Heart left ventricle (tissue), 16 donors: ENCODE data around the gene PTPN3. TPM values are rescaled to one million over a fixed set of nuclear protein-coding genes. Genes with fewer than 3 reads are reported as not detected.

Source experiments
- ATAC-seq, 4 donors: fragments of 200-7000 bp; cut with Tn5 transposase; one replicate each; pipeline ENCODE4 v1.9.1; 2020 to 2022; ENCODE audit warnings: moderate library complexity in 4 of 4, mild to moderate bottlenecking in 3 of 4, moderate number of reproducible peaks in 1 of 4
- DNase-seq, 5 donors: peaks; one replicate each; pipeline ENCODE4 v3.0.0-alpha.2; 2020
- H3K27ac ChIP-seq, 12 donors: fragments of 200-600 bp; sonication (generic) in 4 of 12; one replicate each; pipeline versions ENCODE4 v1.5.0 to v1.8.0; 2016 to 2022; ENCODE audit warnings: mild to moderate bottlenecking in 2 of 12
- H3K27me3 ChIP-seq, 9 donors: fragments of 200-600 bp; sonication (generic) in 2 of 9; one replicate each; pipeline versions ENCODE4 v1.5.1 to v1.8.0; 2016 to 2022; ENCODE audit warnings: mild to moderate bottlenecking in 3 of 9
- H3K36me3 ChIP-seq, 9 donors: fragments of 200-600 bp; sonication (generic) in 2 of 9; one replicate each; pipeline versions ENCODE4 v1.5.0 to v1.8.0; 2018 to 2022; ENCODE audit warnings: mild to moderate bottlenecking in 2 of 9
- H3K4me1 ChIP-seq, 12 donors: fragments of 200-600 bp; sonication (generic) in 4 of 12; one replicate each; pipeline versions ENCODE4 v1.5.0 to v1.8.0; 2016 to 2022; ENCODE audit warnings: mild to moderate bottlenecking in 3 of 12
- H3K4me3 ChIP-seq, 12 donors: fragments of 200-600 bp; sonication (generic) in 4 of 12; one replicate each; pipeline versions ENCODE4 v1.5.0 to v1.8.0; 2017 to 2022; ENCODE audit warnings: mild to moderate bottlenecking in 9 of 12, moderate library complexity in 4 of 12
- H3K9me3 ChIP-seq, 12 donors: fragments of 200-600 bp; sonication (generic) in 4 of 12; one replicate each; pipeline versions ENCODE4 v1.5.0 to v1.8.0; 2016 to 2022; ENCODE audit warnings: mild to moderate bottlenecking in 1 of 12
- POLR2A ChIP-seq, 2 donors: fragments of 450-650 bp; IDR thresholded peaks; one replicate each; pipeline ENCODE4 v1.6.1; 2017; ENCODE audit warnings: antibody characterized with exemption in 2 of 2, mild to moderate bottlenecking in 2 of 2, moderate library complexity in 2 of 2
- WGBS, 4 donors: extraction: QIAGEN DNeasy Blood & Tissue Kit in 2 of 4; methylation state at CpG; one replicate each; pipeline versions ENCODE4 v1.1.5 to v1.1.7; 2013 to 2018; 5-methylcytosine and 5-hydroxymethylcytosine counted together
- intact Hi-C, 10 donors: fragments of 100-400 bp; cut with DNase I; formaldehyde crosslinking; loops; one replicate each; pipeline versions ENCODE4 v1.11.1 to v1.14.2; 2022
- polyA plus RNA-seq, 2 donors: library from polyadenylated mRNA; stranded (reverse); fragments of 200-250 nt; gene quantifications; one replicate each; pipeline ENCODE4 v1.2.3, GENCODE V29; 2013
- total RNA-seq, 9 donors: library from RNA; depleted of rRNA in 2 of 9; stranded (reverse); fragments of >200 nt in 2 of 9; fragmentation: NEBNext Ultra II Directional in 3 of 9; extraction: Animal tissue kit (Norgen Biotek cat#: 25700) in 3 of 9; gene quantifications; one replicate each; pipeline versions ENCODE4 v1.1.0 to v1.2.4, GENCODE V29; 2016 to 2023
- TF ChIP-seq, protein P1 (sequence below), 12 donors: fragments of 200-600 bp; sonication (generic) in 4 of 12; IDR thresholded peaks; one replicate each; pipeline versions ENCODE4 v1.5.0 to v1.8.0; 2018 to 2022; ENCODE audit warnings: antibody characterized with exemption in 12 of 12, mild to moderate bottlenecking in 5 of 12
- donor health status: ischemic (EF 13 %, LVEDD 7.1; RV severe dilation, severe dysfunction).
- donor health status: healthy with polysubstance abuse.
- donor health status: DM: no; HTN: yes; CAD: no.
- donor health status: DM: no; HTN: no; CAD: no.
- donor health status: ischemic (EF 25% LVEDD 6.9; RV normal size, moderate dysfunction).
- donor health status: ischemic (EF 25% LVEDD 5.7; RV mildly dilated, moderate dysfunction).
- donor health status: healthy.
- donor health status: DM: yes; HTN: yes; CAD: no.
- donor health status: ischemic (EF 35%, LVEDD 5.7; RV mildly dilated, moderate dysfunction).
- donor health status: nonischemic (EF 11% LVEDD 7.7; RV severe dilation, severe dysfunction).
- donor health status: DM: yes; HTN: yes; CAD: no.
- donor health status: PGD.
- donor health status: ischemic (EF 29% LVEDD 5.4; RV normal size, mild dysfunction).
- donor health status: nonischemic (EF 23%, LVEDD 6.1; RV moderate dilation, normal function).

The PTPN3 gene
- total and polyA plus RNA-seq, 11 donors = 6.9 to 77.0 (median 51.7) TPM

DNA sequence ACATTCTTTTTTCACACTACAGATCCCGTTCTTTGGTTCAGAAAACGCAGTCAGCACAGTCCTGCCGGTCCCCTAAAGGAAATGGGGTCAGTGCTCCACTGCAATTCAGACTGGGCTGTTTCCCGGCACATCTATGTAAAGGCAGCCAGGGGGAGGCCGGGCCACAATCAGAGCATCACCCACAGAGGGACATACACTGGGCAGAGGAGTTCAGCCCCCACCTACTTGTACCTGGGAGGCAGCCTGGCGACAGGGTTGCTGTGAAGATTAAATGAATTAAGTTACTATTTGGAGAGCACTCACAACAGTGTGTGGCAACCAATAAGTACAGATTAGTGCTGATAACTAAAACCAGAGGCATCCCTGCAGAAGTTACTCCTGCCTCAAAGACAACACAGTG lies 4.5 kb downstream of the PTPN3 start:
- H3K9me3 ChIP-seq = no peaks in the 10 kb centered on the region
- intact Hi-C loops = no loop called here
- H3K4me1 ChIP-seq = peaks cover 0 to 14% (median 3%) of the 10 kb centered on the region in 12 donors
- 47 to 61% (median 58%) methylated on average over 6 of the region's 6 CpGs for WGBS, 4 donors
- no peak overlapping the region for H3K27ac ChIP-seq
- no peaks in the 10 kb centered on the region for H3K36me3 ChIP-seq
- DNase-seq (no peak), ATAC-seq (no peak)
- H3K27me3 ChIP-seq = peaks cover 0 to 29% (median 0%) of the 10 kb centered on the region in 9 donors
- TF ChIP-seq POLR2A (IDR thresholded peaks at IDR 0.05) = no peak
- TF ChIP-seq, protein P1, sequence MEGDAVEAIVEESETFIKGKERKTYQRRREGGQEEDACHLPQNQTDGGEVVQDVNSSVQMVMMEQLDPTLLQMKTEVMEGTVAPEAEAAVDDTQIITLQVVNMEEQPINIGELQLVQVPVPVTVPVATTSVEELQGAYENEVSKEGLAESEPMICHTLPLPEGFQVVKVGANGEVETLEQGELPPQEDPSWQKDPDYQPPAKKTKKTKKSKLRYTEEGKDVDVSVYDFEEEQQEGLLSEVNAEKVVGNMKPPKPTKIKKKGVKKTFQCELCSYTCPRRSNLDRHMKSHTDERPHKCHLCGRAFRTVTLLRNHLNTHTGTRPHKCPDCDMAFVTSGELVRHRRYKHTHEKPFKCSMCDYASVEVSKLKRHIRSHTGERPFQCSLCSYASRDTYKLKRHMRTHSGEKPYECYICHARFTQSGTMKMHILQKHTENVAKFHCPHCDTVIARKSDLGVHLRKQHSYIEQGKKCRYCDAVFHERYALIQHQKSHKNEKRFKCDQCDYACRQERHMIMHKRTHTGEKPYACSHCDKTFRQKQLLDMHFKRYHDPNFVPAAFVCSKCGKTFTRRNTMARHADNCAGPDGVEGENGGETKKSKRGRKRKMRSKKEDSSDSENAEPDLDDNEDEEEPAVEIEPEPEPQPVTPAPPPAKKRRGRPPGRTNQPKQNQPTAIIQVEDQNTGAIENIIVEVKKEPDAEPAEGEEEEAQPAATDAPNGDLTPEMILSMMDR (IDR thresholded peaks at IDR 0.05) = no peak
- H3K4me3 ChIP-seq = no peak overlapping the region

DNA sequence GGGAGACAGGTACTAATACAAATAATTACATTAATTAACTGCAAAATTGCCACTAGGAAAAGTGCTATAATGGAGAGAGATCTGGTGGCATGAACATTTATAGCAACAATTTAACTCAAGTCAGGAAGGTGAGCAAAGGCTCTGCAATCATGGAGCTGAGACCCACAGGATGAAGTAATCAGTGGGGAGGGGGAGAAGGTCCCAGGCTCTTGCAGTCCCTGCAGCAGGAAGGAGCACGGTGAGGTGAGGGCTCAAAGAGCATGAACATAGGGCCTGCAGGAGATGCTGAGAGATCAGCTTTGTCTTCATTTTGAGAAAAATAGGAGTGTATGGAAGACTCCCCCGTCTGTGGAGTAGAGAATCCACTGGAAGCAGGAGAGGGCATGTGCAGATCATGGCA lies 6.5 kb downstream of the PTPN3 start:
- no peak overlapping the region for H3K27ac ChIP-seq
- no peak for ATAC-seq
- WGBS, 4 donors = 69 to 75% (median 74%) methylated on average over 2 of the region's 2 CpGs

DNA sequence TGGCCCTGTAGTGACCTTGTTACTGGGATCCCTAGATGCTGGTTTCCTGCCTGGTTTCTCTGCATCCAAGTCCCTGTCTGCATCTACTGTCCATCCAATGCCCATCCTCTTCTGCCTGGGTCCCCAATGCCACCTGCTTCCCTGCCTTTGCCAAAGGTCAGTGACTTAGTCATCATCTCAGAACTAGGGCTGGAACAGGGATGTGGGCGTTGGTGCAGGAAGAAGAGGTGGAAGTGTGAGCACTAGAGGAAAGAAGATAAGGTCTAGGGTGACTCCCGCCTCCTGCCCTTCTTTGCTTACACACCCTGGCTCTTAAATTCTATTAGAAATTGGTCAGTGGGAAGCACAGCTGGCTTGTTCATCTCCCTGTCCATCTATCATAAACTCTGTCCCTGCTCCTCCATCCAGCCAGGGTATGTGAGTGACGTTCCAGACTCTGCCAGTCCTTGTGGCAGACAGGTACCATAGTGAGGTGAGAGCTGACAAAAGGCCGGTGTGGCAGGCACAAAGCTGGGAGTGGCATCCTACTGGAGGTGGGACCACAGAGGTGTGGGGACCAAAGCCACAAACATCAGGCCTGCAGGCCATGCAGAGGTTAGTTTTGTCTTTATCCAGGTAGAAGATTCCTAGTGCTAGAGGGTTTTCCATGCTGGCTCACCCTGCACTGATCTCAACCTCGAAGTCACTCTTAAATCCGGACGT lies 9.2 kb downstream of the PTPN3 start:
- WGBS, 4 donors = 59 to 73% (median 70%) methylated on average over 7 of the region's 7 CpGs
- DNase-seq = no peak
- no peaks in the 10 kb centered on the region for H3K36me3 ChIP-seq
- no peak for TF ChIP-seq POLR2A (IDR thresholded peaks at IDR 0.05)
- TF ChIP-seq, protein P1 (IDR thresholded peaks at IDR 0.05) = no peak
- intact Hi-C loops = no loop called here
- H3K27me3 ChIP-seq = peaks cover 0 to 4% (median 0%) of the 10 kb centered on the region in 9 donors
- peaks cover 0 to 8% (median 0%) of the 10 kb centered on the region in 12 donors for H3K4me1 ChIP-seq
- H3K4me3 ChIP-seq = no peak overlapping the region
- H3K27ac ChIP-seq = no peak overlapping the region
- H3K9me3 ChIP-seq = no peaks in the 10 kb centered on the region
- ATAC-seq = peak in 2 of 4 donors; percentile 41 to 58

More for the DNA sequence above, 6.5 kb downstream of the PTPN3 start:
- Histone ChIP-seq H3K9me3 (no peaks in the 10 kb centered on the region), H3K36me3 (no peaks in the 10 kb centered on the region), H3K27me3 (peaks cover 0 to 18% (median 0%) of the 10 kb centered on the region in 9 donors), H3K4me1 (peaks cover 0 to 11% (median 0%) of the 10 kb centered on the region in 12 donors), H3K4me3 (no peak overlapping the region)
- intact Hi-C loops = no loop called here
- no peak for TF ChIP-seq POLR2A (IDR thresholded peaks at IDR 0.05)
- TF ChIP-seq, protein P1 (IDR thresholded peaks at IDR 0.05) = no peak
- DNase-seq = no peak

DNA sequence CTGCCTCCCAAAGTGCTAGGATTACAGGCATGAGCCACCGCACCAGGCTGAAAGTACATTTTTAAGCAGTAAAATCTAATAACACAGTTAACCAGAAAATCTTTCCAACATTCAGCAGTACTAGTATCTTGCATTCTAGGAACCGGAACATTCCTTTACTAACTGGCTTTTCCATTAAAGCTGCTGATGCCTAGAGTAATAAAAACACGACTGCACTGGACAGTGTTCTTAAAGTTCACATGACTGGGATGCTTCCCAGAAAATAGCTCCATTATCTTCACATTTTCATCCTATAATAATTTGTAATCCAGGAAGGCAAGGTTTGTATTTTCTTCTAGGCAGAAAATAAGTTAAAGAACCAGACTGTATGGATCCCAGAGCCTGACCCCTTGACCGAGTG lies 9.8 kb downstream of the PTPN3 start:
- Histone ChIP-seq H3K4me1 (peaks cover 0 to 8% (median 0%) of the 10 kb centered on the region in 12 donors), H3K4me3 (no peak overlapping the region), H3K27ac (no peak overlapping the region), H3K9me3 (no peaks in the 10 kb centered on the region), H3K27me3 (peaks cover 0 to 4% (median 0%) of the 10 kb centered on the region in 9 donors), H3K36me3 (no peaks in the 10 kb centered on the region)
- no peak for ATAC-seq
- 57 to 72% (median 62%) methylated on average over 4 of the region's 4 CpGs for WGBS, 4 donors
- DNase-seq = no peak
- intact Hi-C loops = no loop called here
- TF ChIP-seq, protein P1 (IDR thresholded peaks at IDR 0.05) = no peak
- no peak for TF ChIP-seq POLR2A (IDR thresholded peaks at IDR 0.05)
